OCI-LY7 (cell line): ENCODE results near the gene DNAJC25. TPM values are rescaled to one million over a fixed set of nuclear protein-coding genes. Genes with fewer than 3 reads are reported as not detected.

Source experiments
- BruUV-seq: library from RNA; stranded (reverse); fragments of 400-500 nt; replicated peaks from 2 replicates; lab custom pipeline; 2021; lab: Mats Ljungman, UMichigan
- CTCF ChIA-PET: fragments of 300-600 bp; sonication (Branson Sonifier 250); formaldehyde crosslinking; loops from one replicate; lab custom pipeline; 2022; ENCODE audit warnings: antibody characterized with exemption; ENCODE audit not compliant: unreplicated experiment; lab: Charles Lee
- POLR2A ChIA-PET: fragments of 300-600 bp; sonication (Branson Sonifier 250); formaldehyde crosslinking; loops from one replicate; lab custom pipeline; 2022; ENCODE audit warnings: antibody characterized with exemption; lab: Charles Lee
- DNase-seq: peaks from one replicate; pipeline ENCODE4 v3.0.0-alpha.2; 2015; ENCODE audit warnings: low spot score
- H2AFZ ChIP-seq: fragments of 200-600 bp; sonication (generic), shearing (Covaris generic); 2 replicates; pipeline ENCODE4 v1.6.1; 2014; ENCODE audit warnings: mild to moderate bottlenecking, antibody characterized with exemption, low read length, moderate library complexity
- H3K27ac ChIP-seq: fragments of 200-600 bp; sonication (generic); 2 replicates; pipeline ENCODE4 v1.5.1; 2014; ENCODE audit warnings: mixed run types, low read depth, mild to moderate bottlenecking, moderate library complexity, low read length, inconsistent platforms; ENCODE audit not compliant: poor library complexity, severe bottlenecking
- H3K36me3 ChIP-seq: fragments of 200-600 bp; sonication (generic); 2 replicates; pipeline ENCODE4 v1.6.1; 2014; ENCODE audit warnings: mild to moderate bottlenecking, antibody characterized with exemption, low read length, moderate library complexity, mixed read lengths; ENCODE audit not compliant: insufficient read depth
- H3K4me1 ChIP-seq: fragments of 200-600 bp; sonication (generic); 2 replicates; pipeline ENCODE4 v1.5.1; 2014; ENCODE audit warnings: mild to moderate bottlenecking, low read length; ENCODE audit not compliant: insufficient read depth, poor library complexity, severe bottlenecking
- H3K4me2 ChIP-seq: fragments of 200-600 bp; sonication (generic); 2 replicates; pipeline ENCODE4 v1.6.1; 2014; ENCODE audit warnings: mild to moderate bottlenecking, low read length
- H3K4me3 ChIP-seq: fragments of 200-600 bp; sonication (generic); 2 replicates; pipeline ENCODE4 v1.5.1; 2014; ENCODE audit warnings: mild to moderate bottlenecking, low read depth, low read length; ENCODE audit not compliant: poor library complexity, severe bottlenecking
- H3K79me2 ChIP-seq: fragments of 200-600 bp; sonication (generic); 2 replicates; pipeline ENCODE4 v1.6.1; 2016; ENCODE audit warnings: low read depth, mild to moderate bottlenecking, low read length, moderate library complexity, mixed read lengths; ENCODE audit not compliant: insufficient read depth
- H3K9me2 ChIP-seq: fragments of 200-600 bp; sonication (generic); 2 replicates; pipeline ENCODE4 v1.6.1; 2016; ENCODE audit warnings: mild to moderate bottlenecking, low read length, mixed read lengths; ENCODE audit not compliant: insufficient read depth
- H3K9me3 ChIP-seq: fragments of 200-600 bp; sonication (generic); 2 replicates; pipeline ENCODE4 v1.6.1; 2014; ENCODE audit warnings: mild to moderate bottlenecking, mixed run types, low read length, mixed read lengths
- H4K20me1 ChIP-seq: fragments of 200-600 bp; sonication (generic); 2 replicates; pipeline ENCODE4 v1.6.1; 2014; ENCODE audit warnings: mild to moderate bottlenecking, antibody characterized with exemption, low read length, moderate library complexity, mixed read lengths; ENCODE audit not compliant: insufficient read depth
- CTCF ChIP-seq: fragments of 200-600 bp; sonication (generic); conservative IDR thresholded peaks from 2 replicates; pipeline ENCODE4 v1.5.1; 2014; ENCODE audit warnings: mild to moderate bottlenecking, antibody characterized with exemption, low read length, moderate library complexity, mixed read lengths
- EZH2phosphoT487 ChIP-seq: fragments of 200-600 bp; sonication (generic); IDR thresholded peaks from 2 replicates; pipeline ENCODE4 v1.6.1; 2018; ENCODE audit warnings: low read depth, borderline replicate concordance, mild to moderate bottlenecking, mixed run types, antibody characterized with exemption, low read length, moderate library complexity, mixed read lengths
- intact Hi-C: fragments of 100-400 bp; cut with micrococcal nuclease; formaldehyde crosslinking; loops from one replicate; pipeline ENCODE4 v1.10.0; 2022; ENCODE audit not compliant: unreplicated experiment
- total RNA-seq, 2 experiments: library from RNA; depleted of rRNA in 1 of 2; stranded (reverse); fragments of >200 nt in 1 of 2; shearing (Covaris generic) in 1 of 2; gene quantifications; 2 replicates each; pipeline ENCODE4 v1.2.3, GENCODE V29; 2014 to 2022

The DNAJC25 gene
- total RNA-seq, 2 experiments from 2014 or later: 5.8 to 7.0 TPM

- POLR2A ChIA-PET: no interaction called here
- intact Hi-C loops: no loop called here
- no peaks in the 10 kb centered on the region for H3K79me2 ChIP-seq
- H3K4me2 ChIP-seq: no peak overlapping the region
- CTCF ChIA-PET: no interaction called here
- H3K9me2 ChIP-seq: no peaks in the 10 kb centered on the region
- H3K4me3 ChIP-seq: no peak overlapping the region
- no peaks in the 10 kb centered on the region for H3K4me1 ChIP-seq
- no TSS peak for BruUV-seq
- no peaks in the 10 kb centered on the region for H4K20me1 ChIP-seq
- no peak overlapping the region for H2AFZ ChIP-seq
- no peak for DNase-seq
- H3K9me3 ChIP-seq: no peaks in the 10 kb centered on the region
- no peaks in the 10 kb centered on the region for H3K36me3 ChIP-seq
- no peak overlapping the region for H3K27ac ChIP-seq
- TF ChIP-seq EZH2phosphoT487 (no peak), CTCF (no peak)
These were observed 45.0 kb downstream of the DNAJC25 start for GRCh38 chr9:111676116-111676515.

GRCh38 chr9:111678293-111678692 lies 47.2 kb downstream of the DNAJC25 start:
- Histone ChIP-seq H3K79me2 (no peaks in the 10 kb centered on the region), H3K4me1 (no peaks in the 10 kb centered on the region), H3K27ac (no peak overlapping the region), H3K36me3 (no peaks in the 10 kb centered on the region), H2AFZ (no peak overlapping the region), H3K4me2 (no peak overlapping the region), H3K9me2 (no peaks in the 10 kb centered on the region), H3K9me3 (no peaks in the 10 kb centered on the region), H3K4me3 (no peak overlapping the region), H4K20me1 (no peaks in the 10 kb centered on the region)
- CTCF ChIA-PET: no interaction called here
- intact Hi-C loops: no loop called here
- DNase-seq: no peak
- TF ChIP-seq EZH2phosphoT487: no peak
- TF ChIP-seq CTCF: no peak
- POLR2A ChIA-PET: no interaction called here
- BruUV-seq: no TSS peak

GRCh38 chr9:111679199-111679598 lies 48.1 kb downstream of the DNAJC25 start:
- Histone ChIP-seq H3K4me2 (no peak overlapping the region), H3K4me1 (no peaks in the 10 kb centered on the region), H2AFZ (no peak overlapping the region), H3K9me2 (no peaks in the 10 kb centered on the region), H3K4me3 (no peak overlapping the region), H4K20me1 (no peaks in the 10 kb centered on the region), H3K36me3 (no peaks in the 10 kb centered on the region), H3K9me3 (no peaks in the 10 kb centered on the region), H3K27ac (no peak overlapping the region), H3K79me2 (no peaks in the 10 kb centered on the region)
- no peak for TF ChIP-seq EZH2phosphoT487
- no TSS peak for BruUV-seq
- intact Hi-C loops: no loop called here
- no peak for DNase-seq
- ChIA-PET CTCF (no interaction called here), POLR2A (no interaction called here)
